RPMI8226 (cell line): ENCODE data around the gene LAMA5.

Source experiments
- DNase-seq: peaks from one replicate; pipeline ENCODE4 v3.0.0-alpha.2; 2015

Gene LAMA5

GRCh38 chr20:62370115-62370806, 3.1 kb upstream of the LAMA5 start:
- peak; percentile 49 for DNase-seq

GRCh38 chr20:62369815-62370114, 2.7 kb upstream of the LAMA5 start:
- no peak for DNase-seq

- DNase-seq, result peak; percentile 67
Measured at GRCh38 chr20:62368976-62369814, 2.1 kb upstream of the LAMA5 start.

- DNase-seq, result peak; percentile 47
Measured at GRCh38 chr20:62368392-62368975, 1.4 kb upstream of the LAMA5 start.

- DNase-seq, result peak; percentile 89
Measured at GRCh38 chr20:62367633-62368391, 700 bp upstream of the LAMA5 start.

- DNase-seq, result peak; percentile 61
Measured at GRCh38 chr20:62366370-62367135, 559 bp downstream of the LAMA5 start.

GRCh38 chr20:62365814-62366369, 1.2 kb downstream of the LAMA5 start:
- DNase-seq, result peak; percentile 51

- DNase-seq, result no peak
Measured at GRCh38 chr20:62364911-62365736, 2.0 kb downstream of the LAMA5 start.

- no peak for DNase-seq
Measured at GRCh38 chr20:62363920-62364851, 2.9 kb downstream of the LAMA5 start.

GRCh38 chr20:62362991-62363919, 3.9 kb downstream of the LAMA5 start:
- no peak for DNase-seq

GRCh38 chr20:62362590-62362940, 4.5 kb downstream of the LAMA5 start:
- no peak for DNase-seq

- no peak for DNase-seq
Measured at GRCh38 chr20:62361799-62362589, 5.1 kb downstream of the LAMA5 start.

GRCh38 chr20:62360854-62361798, 6.0 kb downstream of the LAMA5 start:
- DNase-seq, result no peak

GRCh38 chr20:62359491-62360121, 7.5 kb downstream of the LAMA5 start:
- no peak for DNase-seq

GRCh38 chr20:62359043-62359490, 8.0 kb downstream of the LAMA5 start:
- DNase-seq, result no peak
